Left colon (tissue), 2 donors: ENCODE results near the gene UGT1A1. TPM values are rescaled to one million over a fixed set of nuclear protein-coding genes. Genes with fewer than 3 reads are reported as not detected.
"Not testable (repeated sequence)": the region's sequence is repeated elsewhere in the genome, so short reads cannot be mapped to it uniquely, and the experiment has no call there.

Experiments
- ATAC-seq: fragments of 200-7000 bp; cut with Tn5 transposase; one replicate; pipeline ENCODE4 v1.9.1; 2020; ENCODE audit warnings: mild to moderate bottlenecking, moderate library complexity
- DNase-seq, 2 donors: peaks; one replicate each; pipeline ENCODE4 v3.0.0-alpha.2; 2020
- intact Hi-C, 2 donors: fragments of 100-400 bp; cut with DNase I in 1 of 2; cut with micrococcal nuclease in 1 of 2; formaldehyde crosslinking; loops; one replicate each; pipeline versions ENCODE4 v1.11.2 to v1.14.0; 2022; cut with DNase I, micrococcal nuclease
- long read RNA-seq: library from polyadenylated mRNA; unstranded; transcript quantifications from one replicate; pipeline ENCODE4 v2.0.0, GENCODE V29; 2021
- total RNA-seq, 2 donors: library from RNA; stranded (reverse); fragmentation: NEBNext Ultra II Directional; extraction: Animal tissue kit (Norgen Biotek cat#: 25700); gene quantifications; one replicate each; pipeline ENCODE4 v1.2.1, GENCODE V29; 2021
- donor health status: DM: no; HTN: no; CAD: no.
- donor health status: DM: yes; HTN: yes; CAD: no.

The UGT1A1 gene
- 10 to 100 TPM in 1 of 2 donors, 1 to 10 TPM in 1; 4.0 to 13.6 TPM for total RNA-seq
- long read RNA-seq, transcript UGT1A1-201 (5 exons, 2,382 nt): major isoform, 87 of 90 reads
- long read RNA-seq, partial matches to known transcripts: 1 of 90 reads
- long read RNA-seq, other reads (novel, unspliced or antisense): 0 of 90 reads

DNA sequence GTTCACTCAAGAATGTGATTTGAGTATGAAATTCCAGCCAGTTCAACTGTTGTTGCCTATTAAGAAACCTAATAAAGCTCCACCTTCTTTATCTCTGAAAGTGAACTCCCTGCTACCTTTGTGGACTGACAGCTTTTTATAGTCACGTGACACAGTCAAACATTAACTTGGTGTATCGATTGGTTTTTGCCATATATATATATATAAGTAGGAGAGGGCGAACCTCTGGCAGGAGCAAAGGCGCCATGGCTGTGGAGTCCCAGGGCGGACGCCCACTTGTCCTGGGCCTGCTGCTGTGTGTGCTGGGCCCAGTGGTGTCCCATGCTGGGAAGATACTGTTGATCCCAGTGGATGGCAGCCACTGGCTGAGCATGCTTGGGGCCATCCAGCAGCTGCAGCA lies at the start of gene UGT1A1:
Gene UGT1A1 (plus strand): TSS at position 228 of the 400 bp plus-strand sequence. CDS start 18 bp downstream, at position 246.
- ATAC-seq (peak; percentile 23), DNase-seq (no peak)
- intact Hi-C loops: no loop called here

DNA sequence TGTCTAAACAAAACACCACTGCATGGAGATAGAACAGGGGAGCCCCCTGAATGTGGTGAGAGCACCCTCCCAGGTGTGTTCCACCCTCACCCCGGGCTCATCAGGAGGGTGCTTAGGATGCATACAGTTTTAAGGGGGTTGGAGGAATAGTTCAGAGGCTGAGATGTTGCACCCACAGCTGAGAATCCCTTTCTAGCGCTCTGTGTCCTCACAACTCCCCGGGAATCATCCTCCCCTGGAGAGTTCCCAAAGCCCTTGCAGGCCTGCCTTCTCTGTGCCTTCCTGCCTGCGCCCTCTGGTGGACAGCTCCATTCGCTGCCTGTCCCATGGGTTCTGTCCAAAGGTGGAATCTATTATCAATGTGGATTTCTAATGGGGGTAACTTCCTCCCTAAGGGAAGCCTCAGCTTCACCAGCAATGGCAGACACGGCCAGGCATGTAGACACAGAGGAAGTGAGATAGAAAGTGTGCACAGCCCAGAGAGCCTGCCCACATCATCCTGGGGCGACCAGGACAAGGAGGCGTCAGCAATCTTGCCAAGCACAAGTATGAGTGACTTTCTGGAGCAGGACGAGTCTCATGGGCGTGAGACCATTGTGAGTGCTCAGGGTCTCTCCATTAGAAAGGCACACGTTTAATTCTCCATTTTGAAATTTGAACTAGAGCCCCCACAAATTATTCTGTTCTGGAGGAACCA lies 48.6 kb upstream of the UGT1A1 start:
- DNase-seq (peak; percentile 73 to 89), ATAC-seq (peak; percentile 97)
- intact Hi-C loops: no loop called here

DNA sequence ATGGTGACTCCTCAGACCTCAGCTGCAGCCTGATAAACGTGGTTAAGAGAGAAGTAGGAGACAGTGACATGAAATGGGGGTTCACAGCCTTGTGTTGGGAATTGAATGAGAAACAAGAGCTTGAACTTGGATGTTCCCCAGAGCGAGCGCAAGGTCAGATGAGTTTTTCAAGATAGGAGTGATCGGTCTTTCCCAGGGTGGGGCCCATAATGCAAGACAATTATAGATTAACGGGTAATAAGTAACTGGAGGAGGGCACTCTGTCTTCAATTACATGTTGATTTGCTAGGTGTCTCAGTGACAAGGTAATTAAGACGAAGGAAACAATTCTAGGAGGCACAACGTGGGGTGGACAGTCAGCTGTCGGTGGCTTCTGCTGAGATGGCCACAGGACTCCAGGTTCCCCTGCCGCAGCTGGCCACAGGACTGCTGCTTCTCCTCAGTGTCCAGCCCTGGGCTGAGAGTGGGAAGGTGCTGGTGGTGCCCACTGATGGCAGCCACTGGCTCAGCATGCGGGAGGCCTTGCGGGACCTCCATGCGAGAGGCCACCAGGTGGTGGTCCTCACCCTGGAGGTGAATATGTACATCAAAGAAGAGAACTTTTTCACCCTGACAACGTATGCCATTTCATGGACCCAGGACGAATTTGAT lies 47.3 kb upstream of the UGT1A1 start, which contains the start of gene UGT1A5:
Gene UGT1A5 (plus strand): TSS at position 297 of the 651 bp plus-strand sequence. CDS start 85 bp downstream, at position 382.
- no peak for DNase-seq
- intact Hi-C loops: no loop called here
- ATAC-seq: peak; percentile 27

DNA sequence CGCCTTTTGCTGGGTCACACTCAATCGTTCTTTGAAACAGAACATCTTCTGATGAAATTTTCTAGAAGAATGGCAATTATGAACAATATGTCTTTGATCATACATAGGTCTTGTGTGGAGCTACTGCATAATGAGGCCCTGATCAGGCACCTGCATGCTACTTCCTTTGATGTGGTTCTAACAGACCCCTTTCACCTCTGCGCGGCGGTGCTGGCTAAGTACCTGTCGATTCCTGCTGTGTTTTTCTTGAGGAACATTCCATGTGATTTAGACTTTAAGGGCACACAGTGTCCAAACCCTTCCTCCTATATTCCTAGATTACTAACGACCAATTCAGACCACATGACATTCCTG lies 46.8 kb upstream of the UGT1A1 start:
- DNase-seq (no peak), ATAC-seq (no peak)
- intact Hi-C loops: no loop called here

DNA sequence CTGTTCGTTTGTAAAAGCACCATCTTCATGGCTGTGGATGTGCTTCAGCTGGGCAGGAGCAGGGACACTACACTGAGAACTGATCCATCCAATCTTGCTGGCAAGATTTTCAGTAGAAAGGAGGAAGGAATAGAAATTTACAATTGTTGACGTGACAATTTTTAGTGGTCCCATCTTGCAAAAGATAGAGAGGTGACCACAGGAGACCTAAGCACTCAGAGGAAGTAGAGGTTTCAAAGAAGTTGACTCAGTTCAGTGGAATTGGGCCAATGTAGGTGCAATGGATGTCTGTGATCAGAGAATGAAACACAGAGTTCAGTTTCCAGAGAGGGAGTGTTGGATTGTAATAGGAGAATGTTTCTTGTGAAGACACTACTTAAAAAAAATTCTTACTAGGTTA lies 45.9 kb upstream of the UGT1A1 start:
- ATAC-seq: no peak
- no peak for DNase-seq
- intact Hi-C loops: no loop called here

DNA sequence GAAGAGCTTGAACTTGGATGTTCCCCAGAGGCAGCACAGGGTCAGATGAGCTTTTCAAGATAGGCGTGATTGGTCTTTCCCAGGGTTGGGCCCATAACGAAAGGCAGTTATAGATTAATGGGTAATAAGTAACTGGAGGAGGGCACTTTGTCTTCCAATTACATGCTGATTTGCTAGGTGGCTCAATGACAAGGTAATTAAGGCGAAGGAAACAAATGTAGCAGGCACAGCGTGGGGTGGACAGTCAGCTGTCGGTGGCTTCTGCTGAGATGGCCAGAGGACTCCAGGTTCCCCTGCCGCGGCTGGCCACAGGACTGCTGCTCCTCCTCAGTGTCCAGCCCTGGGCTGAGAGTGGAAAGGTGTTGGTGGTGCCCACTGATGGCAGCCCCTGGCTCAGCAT lies 41.5 kb upstream of the UGT1A1 start, which contains the start of gene UGT1A4:
Gene UGT1A4 (plus strand): TSS at position 185 of the 400 bp plus-strand sequence. CDS start 85 bp downstream, at position 270.
- DNase-seq (no peak), ATAC-seq (no peak)
- intact Hi-C loops: no loop called here

DNA sequence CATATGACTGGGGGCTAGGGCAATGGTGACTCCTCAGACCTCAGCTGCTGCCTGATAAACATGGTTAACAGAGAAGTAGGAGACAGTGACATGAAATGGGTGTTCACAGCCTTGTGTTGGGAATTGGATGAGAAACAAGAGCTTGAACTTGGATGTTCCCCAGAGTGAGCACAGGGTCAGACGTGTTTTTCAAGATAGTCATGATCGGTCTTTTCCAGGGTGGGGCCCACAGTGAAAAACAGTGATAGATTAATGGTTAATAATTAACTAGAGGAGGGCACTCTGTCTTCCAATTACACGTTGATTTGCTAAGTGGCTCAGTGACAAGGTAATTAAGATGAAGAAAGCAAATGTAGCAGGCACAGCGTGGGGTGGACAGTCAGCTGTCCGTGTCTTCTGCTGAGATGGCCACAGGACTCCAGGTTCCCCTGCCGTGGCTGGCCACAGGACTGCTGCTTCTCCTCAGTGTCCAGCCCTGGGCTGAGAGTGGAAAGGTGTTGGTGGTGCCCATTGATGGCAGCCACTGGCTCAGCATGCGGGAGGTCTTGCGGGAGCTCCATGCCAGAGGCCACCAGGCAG lies 31.3 kb upstream of the UGT1A1 start, which contains the start of gene UGT1A3:
Gene UGT1A3 (plus strand): TSS at position 320 of the 579 bp plus-strand sequence. CDS start 85 bp downstream, at position 405.
- intact Hi-C loops: no loop called here
- DNase-seq (no peak), ATAC-seq (peak; percentile 38)

DNA sequence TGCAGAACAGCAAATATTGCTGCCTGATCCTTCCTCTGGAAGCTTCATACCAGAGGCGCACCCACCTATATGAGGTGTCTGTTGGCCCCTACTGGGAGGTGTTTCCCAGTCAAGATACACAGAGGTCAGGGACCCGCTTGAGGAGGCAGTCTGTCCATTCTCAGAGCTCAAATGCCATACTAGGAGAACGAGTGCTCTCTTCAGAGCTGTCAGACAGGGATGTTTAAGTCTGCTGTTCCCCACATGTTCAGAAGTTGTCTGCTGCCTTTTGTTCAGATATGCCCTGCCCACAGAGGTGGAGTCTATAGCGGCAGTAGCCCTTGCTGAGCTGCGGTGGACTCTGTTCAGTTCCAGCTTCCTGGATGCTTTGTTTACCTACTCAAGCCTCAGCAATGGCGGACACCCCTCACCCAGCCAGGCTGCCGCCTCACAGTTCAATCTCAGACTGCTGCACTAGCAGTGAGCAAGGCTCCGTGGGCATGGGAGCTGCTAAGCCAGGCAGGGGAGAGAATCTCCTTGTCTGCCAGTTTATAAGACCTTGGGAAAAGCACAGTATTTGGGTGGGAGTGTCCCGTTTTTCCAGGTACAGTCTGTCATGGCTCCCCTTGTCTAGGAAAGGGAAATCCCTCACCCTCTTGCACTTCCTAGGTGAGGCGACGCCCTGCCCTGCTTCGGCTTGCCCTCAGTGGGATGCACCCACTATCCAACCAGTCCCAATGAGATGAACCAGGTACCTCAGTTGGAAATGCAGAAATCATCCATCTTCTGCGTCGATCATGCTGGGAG lies 23.0 kb upstream of the UGT1A1 start:
- intact Hi-C loops, DNase-seq: not testable (repeated sequence)
- ATAC-seq: peak; percentile 56

DNA sequence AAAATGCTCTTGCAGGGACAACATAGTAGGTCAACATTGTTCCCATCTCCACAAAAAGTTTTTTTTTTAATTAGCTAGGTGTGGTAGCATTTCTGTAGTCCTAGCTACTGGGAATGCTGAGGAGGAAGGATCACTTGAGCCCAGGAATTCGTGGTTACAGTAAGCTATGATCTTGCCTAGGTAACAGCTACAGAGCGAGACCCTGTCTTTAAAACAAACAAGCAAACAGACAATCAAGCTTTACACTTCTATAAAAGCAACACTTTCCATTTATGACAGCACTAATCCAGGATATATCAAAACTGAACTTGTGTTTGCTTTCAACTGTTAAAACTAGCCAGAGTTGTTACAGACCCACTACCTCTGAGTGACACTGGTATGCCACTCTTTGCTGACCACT lies 19.2 kb upstream of the UGT1A1 start:
- DNase-seq (no peak), ATAC-seq (peak; percentile 58)
- intact Hi-C loops: no loop called here

DNA sequence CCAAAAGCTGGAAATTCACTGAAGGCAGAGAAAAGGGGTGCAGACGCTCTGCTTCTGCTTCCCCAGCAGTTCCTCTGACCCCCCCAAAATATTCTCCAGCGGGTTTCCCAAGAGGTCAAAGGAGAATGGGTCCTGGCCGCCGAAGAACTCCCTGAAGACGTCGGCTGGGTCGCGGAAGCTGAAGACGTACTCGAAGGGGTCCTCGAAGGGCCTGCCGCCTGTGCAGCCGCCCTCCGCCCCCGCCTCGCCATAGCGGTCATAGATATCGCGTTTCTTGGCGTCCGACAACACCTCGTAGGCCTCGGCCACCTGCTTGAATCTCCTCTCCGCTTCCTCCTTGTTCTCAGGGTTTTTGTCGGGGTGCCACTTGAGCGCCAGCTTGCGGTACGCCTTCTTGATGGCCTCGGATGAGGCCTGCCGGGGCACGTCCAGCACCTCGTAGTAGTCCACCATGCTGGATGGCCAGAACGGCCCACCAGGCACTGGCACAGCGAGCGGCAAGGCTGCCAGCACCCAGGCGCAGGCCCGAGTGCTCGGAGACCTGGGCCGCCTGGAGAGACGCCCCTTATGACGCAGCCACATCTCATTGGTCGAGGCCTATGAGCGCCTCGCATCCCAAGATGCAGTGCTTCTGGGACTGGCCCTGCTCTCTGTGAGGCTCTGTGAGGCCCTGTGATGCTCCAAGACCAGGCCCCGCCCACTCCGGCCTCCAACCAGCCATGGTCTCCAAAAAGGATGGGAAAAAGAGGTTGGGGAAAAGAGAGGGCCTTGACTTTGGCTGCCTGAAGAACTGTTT lies 16.4 kb upstream of the UGT1A1 start:
- ATAC-seq: no peak

DNA sequence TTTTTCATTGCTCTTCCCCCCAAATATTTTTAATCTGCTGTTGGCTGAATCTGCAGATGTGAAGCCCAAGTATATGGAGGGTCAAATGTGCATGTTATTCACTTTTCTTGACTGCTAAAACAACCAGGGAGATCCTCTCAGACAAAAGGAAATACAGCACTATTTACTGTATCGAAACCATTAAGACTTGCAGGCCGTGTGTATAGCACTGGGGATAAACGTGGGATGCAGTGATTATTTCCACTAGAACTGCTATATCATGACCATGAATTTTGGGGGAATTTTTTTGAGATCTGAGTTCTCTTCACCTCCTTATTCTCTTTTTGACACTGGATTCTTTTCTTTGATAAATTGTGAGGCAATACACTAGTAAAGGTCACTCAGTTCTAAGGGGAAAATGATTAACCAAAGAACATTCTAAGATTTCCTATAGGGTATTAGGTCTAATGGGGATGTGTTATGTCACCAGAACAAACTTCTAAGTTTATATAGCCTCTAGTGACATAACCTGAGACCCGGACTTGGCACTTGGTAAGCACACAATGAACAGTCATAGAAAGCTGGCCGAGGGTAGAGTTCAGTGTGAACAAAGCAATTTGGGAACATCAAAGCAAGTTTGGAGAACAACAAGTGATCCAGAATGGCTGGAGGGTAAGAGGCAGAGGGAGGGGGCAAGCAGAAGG lies 14.9 kb upstream of the UGT1A1 start:
- intact Hi-C loops: no loop called here
- ATAC-seq (peak; percentile 50), DNase-seq (no peak)

More for the DNA sequence above, 16.4 kb upstream of the UGT1A1 start:
- no peak for DNase-seq
- intact Hi-C loops: no loop called here

DNA sequence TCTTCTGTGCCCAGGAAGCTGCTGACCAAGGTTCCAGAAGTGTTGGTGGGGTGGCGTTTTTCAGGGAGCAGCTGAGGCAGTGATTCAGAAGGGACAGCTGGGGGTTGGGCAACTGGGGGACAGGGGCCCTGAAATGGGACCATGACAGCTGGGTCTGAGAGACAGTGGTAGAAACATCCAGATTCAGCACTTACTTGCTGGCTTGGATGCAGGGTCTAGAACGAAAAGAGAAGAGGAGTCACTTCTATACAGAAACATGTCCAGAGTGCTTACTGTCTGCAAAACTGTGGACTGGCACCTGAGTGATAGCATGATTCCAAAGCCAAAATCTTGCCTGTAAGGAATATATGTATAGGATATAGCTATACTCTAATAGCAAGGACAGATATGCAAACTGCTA lies 14.2 kb upstream of the UGT1A1 start:
- intact Hi-C loops, ATAC-seq, DNase-seq: not testable (repeated sequence)

DNA sequence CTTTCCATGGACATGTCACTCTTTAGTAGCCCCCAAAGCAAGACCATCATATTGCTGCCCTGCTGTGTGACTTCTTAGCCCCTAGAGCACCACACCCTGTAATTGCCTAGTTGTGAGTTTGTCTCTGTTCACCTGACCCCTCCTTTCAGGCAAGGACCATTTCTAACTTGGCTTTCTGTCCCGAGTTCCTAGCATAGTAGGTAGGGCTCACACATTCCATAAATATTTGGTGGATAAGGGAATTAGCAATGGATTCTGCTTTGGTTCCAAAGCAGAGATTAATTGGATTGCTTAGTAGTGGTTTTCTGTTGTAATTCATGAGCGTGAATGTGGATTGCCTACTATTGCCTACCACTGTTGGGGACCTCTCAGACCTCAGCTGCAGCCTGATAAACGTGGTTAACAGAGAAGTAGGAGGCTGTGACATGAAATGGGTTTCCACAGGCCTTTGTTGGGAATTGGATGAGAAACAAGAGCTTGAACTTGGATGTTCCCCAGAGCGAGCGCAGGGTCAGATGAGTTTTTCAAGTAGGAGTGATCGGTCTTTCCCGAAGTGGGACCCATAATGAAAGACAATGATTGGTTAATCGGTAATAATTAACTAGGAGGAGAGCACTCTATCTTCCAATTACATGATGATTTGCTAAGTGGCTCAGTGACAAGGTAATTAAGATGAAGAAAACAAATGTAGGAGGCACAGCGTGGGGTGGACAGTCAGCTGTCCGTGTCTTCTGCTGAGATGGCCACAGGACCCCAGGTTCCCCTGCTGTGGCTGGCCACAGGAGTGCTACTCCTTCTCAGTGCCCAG lies 13.4 kb upstream of the UGT1A1 start:
- no peak for ATAC-seq
- intact Hi-C loops: no loop called here
- DNase-seq: no peak

DNA sequence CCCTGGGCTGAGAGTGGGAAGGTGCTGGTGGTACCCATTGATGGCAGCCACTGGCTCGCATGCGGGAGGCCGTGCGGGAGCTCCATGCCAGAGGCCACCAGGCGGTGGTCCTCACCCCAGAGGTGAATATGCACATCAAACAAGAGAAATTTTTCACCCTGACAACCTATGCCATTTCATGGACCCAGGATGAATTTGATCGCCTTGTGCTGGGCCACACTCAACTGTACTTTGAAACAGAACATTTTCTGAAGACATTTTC lies 12.9 kb upstream of the UGT1A1 start:
- ATAC-seq: no peak
- intact Hi-C loops: no loop called here
- no peak for DNase-seq

DNA sequence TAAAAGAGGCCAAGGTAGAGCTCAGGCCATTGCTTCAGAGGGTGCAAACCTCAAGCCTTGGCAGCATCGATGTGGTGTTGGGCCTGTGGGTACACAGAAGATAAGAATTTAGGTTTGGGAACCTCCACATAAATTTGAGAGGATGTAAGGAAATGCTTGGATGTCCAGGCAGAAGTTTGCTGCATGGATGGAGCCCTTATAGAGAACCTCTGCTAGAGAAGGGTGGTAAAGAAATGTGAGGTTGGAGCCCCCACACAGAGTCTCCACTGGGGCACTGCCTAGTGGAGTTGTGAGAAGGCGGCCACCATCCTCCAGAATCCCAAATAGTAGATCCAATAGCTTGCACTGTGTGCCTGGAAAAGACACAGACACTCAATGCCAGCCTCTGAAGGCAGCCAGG lies 9.4 kb upstream of the UGT1A1 start:
- ATAC-seq, DNase-seq, intact Hi-C loops: not testable (repeated sequence)

DNA sequence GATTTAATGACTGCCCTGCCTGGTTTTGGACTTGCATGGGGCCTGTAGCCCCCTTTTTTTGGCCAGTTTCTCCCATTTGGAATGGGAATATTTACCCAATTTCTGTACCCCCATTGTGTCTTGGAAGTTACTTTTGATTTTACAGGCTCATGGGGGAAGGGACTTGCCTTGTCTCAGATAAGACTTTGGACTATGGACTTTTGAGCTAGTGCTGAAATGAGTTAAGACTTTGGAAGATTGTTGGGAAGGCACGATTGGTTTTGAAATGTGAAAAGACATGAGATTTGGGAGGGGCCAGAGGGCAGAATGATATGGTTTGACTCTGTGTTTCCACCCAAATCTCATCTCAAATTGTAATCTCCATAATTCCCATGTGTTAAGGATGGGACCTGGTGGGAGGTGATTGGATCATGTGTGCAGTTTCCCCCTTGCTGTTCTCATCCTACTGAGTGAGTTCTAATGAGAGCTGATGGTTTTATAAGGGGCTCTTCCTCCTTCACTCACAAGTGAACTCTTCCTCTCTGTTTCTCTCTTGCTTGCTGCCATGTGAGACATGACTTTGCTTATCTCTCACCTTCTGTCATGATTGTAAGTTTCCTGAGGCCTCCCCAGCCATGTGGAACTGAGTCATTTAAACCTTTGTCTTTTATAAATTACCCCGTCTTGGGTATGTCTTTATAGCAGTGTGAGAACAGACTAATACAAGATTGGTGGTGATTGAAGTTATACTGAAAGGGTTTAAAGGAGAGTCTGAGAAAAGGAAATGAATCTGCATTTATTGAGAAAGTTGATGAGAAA lies 8.7 kb upstream of the UGT1A1 start:
- peak; percentile 52 for ATAC-seq
- DNase-seq: not testable (repeated sequence)

More for the DNA sequence above, 8.7 kb upstream of the UGT1A1 start:
- intact Hi-C loops: not testable (repeated sequence)
